Uterus (tissue), 2 donors: Measurements from ENCODE around the gene NUP58.

Experiments
- POLR2A ChIP-seq, 2 donors: fragments of 450-650 bp; IDR thresholded peaks; one replicate each; pipeline ENCODE4 v1.6.1; 2016; ENCODE audit warnings: antibody characterized with exemption in 2 of 2, mild to moderate bottlenecking in 1 of 2, moderate library complexity in 1 of 2
- TF ChIP-seq, protein P1 (sequence below), 4 experiments: fragments of 200-600 bp in 2 of 4; fragments of 450-650 bp in 2 of 4; sonication (generic) in 2 of 4; IDR thresholded peaks; one replicate each; pipeline ENCODE4 v1.5.1; 2016 to 2019; ENCODE audit warnings: antibody characterized with exemption in 4 of 4, mild to moderate bottlenecking in 2 of 4, moderate library complexity in 1 of 4

DNA sequence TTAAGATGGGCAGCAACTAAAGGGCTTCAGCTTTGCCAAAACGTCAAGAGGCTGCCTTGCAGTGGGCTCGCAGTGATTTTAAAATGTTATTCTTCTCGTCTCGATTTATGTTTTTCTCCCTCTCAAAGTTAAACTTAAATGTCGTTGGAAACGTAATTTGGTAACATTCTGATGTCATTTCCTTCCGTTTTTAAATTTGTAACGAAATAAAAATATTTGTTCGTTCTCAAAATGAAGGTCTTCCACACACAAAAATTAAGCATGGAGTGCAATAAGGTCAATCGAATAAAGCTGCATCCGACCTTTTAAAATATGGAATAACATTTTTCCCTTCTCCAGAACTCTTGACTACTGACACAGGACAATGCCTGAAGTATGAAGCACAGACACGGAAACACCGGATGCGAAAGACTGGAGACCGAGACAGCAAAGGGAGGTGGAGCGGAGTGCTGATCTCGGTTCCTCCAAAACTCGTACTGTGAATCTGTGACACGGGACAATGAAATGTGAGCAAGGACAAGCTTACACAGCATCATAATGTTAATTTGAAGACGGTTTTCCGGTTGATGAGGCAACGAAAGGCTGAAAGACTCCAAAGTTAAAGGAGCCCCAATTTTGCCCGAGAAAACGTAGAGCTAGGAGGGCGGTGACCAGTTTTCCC lies 15.0 kb upstream of the NUP58 start:
- TF ChIP-seq, protein P1, sequence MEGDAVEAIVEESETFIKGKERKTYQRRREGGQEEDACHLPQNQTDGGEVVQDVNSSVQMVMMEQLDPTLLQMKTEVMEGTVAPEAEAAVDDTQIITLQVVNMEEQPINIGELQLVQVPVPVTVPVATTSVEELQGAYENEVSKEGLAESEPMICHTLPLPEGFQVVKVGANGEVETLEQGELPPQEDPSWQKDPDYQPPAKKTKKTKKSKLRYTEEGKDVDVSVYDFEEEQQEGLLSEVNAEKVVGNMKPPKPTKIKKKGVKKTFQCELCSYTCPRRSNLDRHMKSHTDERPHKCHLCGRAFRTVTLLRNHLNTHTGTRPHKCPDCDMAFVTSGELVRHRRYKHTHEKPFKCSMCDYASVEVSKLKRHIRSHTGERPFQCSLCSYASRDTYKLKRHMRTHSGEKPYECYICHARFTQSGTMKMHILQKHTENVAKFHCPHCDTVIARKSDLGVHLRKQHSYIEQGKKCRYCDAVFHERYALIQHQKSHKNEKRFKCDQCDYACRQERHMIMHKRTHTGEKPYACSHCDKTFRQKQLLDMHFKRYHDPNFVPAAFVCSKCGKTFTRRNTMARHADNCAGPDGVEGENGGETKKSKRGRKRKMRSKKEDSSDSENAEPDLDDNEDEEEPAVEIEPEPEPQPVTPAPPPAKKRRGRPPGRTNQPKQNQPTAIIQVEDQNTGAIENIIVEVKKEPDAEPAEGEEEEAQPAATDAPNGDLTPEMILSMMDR (IDR thresholded peaks at IDR 0.05) = no peak
- TF ChIP-seq POLR2A (IDR thresholded peaks at IDR 0.05) = no peak
